OCI-LY7 (cell line): Measurements from ENCODE around the gene SH3RF1. TPM values are rescaled to one million over a fixed set of nuclear protein-coding genes. Genes with fewer than 3 reads are reported as not detected.
A peak's percentile ranks its signal among the peaks of the same experiment; 100 is the strongest.

Experiments used
- BruUV-seq: library from RNA; stranded (reverse); fragments of 400-500 nt; replicated peaks from 2 replicates; lab custom pipeline; 2021; lab: Mats Ljungman, UMichigan
- CTCF ChIA-PET: fragments of 300-600 bp; sonication (Branson Sonifier 250); formaldehyde crosslinking; loops from one replicate; lab custom pipeline; 2022; ENCODE audit warnings: antibody characterized with exemption; ENCODE audit not compliant: unreplicated experiment; lab: Charles Lee
- POLR2A ChIA-PET: fragments of 300-600 bp; sonication (Branson Sonifier 250); formaldehyde crosslinking; loops from one replicate; lab custom pipeline; 2022; ENCODE audit warnings: antibody characterized with exemption; lab: Charles Lee
- DNase-seq: peaks from one replicate; pipeline ENCODE4 v3.0.0-alpha.2; 2015; ENCODE audit warnings: low spot score
- H2AFZ ChIP-seq: fragments of 200-600 bp; sonication (generic), shearing (Covaris generic); 2 replicates; pipeline ENCODE4 v1.6.1; 2014; ENCODE audit warnings: mild to moderate bottlenecking, antibody characterized with exemption, low read length, moderate library complexity
- H3K27ac ChIP-seq: fragments of 200-600 bp; sonication (generic); 2 replicates; pipeline ENCODE4 v1.5.1; 2014; ENCODE audit warnings: mixed run types, low read depth, mild to moderate bottlenecking, moderate library complexity, low read length, inconsistent platforms; ENCODE audit not compliant: poor library complexity, severe bottlenecking
- H3K36me3 ChIP-seq: fragments of 200-600 bp; sonication (generic); 2 replicates; pipeline ENCODE4 v1.6.1; 2014; ENCODE audit warnings: mild to moderate bottlenecking, antibody characterized with exemption, low read length, moderate library complexity, mixed read lengths; ENCODE audit not compliant: insufficient read depth
- H3K4me1 ChIP-seq: fragments of 200-600 bp; sonication (generic); 2 replicates; pipeline ENCODE4 v1.5.1; 2014; ENCODE audit warnings: mild to moderate bottlenecking, low read length; ENCODE audit not compliant: insufficient read depth, poor library complexity, severe bottlenecking
- H3K4me2 ChIP-seq: fragments of 200-600 bp; sonication (generic); 2 replicates; pipeline ENCODE4 v1.6.1; 2014; ENCODE audit warnings: mild to moderate bottlenecking, low read length
- H3K4me3 ChIP-seq: fragments of 200-600 bp; sonication (generic); 2 replicates; pipeline ENCODE4 v1.5.1; 2014; ENCODE audit warnings: mild to moderate bottlenecking, low read depth, low read length; ENCODE audit not compliant: poor library complexity, severe bottlenecking
- H3K79me2 ChIP-seq: fragments of 200-600 bp; sonication (generic); 2 replicates; pipeline ENCODE4 v1.6.1; 2016; ENCODE audit warnings: low read depth, mild to moderate bottlenecking, low read length, moderate library complexity, mixed read lengths; ENCODE audit not compliant: insufficient read depth
- H3K9me2 ChIP-seq: fragments of 200-600 bp; sonication (generic); 2 replicates; pipeline ENCODE4 v1.6.1; 2016; ENCODE audit warnings: mild to moderate bottlenecking, low read length, mixed read lengths; ENCODE audit not compliant: insufficient read depth
- H3K9me3 ChIP-seq: fragments of 200-600 bp; sonication (generic); 2 replicates; pipeline ENCODE4 v1.6.1; 2014; ENCODE audit warnings: mild to moderate bottlenecking, mixed run types, low read length, mixed read lengths
- H4K20me1 ChIP-seq: fragments of 200-600 bp; sonication (generic); 2 replicates; pipeline ENCODE4 v1.6.1; 2014; ENCODE audit warnings: mild to moderate bottlenecking, antibody characterized with exemption, low read length, moderate library complexity, mixed read lengths; ENCODE audit not compliant: insufficient read depth
- EZH2phosphoT487 ChIP-seq: fragments of 200-600 bp; sonication (generic); IDR thresholded peaks from 2 replicates; pipeline ENCODE4 v1.6.1; 2018; ENCODE audit warnings: low read depth, borderline replicate concordance, mild to moderate bottlenecking, mixed run types, antibody characterized with exemption, low read length, moderate library complexity, mixed read lengths
- intact Hi-C: fragments of 100-400 bp; cut with micrococcal nuclease; formaldehyde crosslinking; loops from one replicate; pipeline ENCODE4 v1.10.0; 2022; ENCODE audit not compliant: unreplicated experiment
- total RNA-seq, 2 experiments: library from RNA; depleted of rRNA in 1 of 2; stranded (reverse); fragments of >200 nt in 1 of 2; shearing (Covaris generic) in 1 of 2; gene quantifications; 2 replicates each; pipeline ENCODE4 v1.2.3, GENCODE V29; 2014 to 2022
- TF ChIP-seq, protein P1 (sequence below): fragments of 200-600 bp; sonication (generic); conservative IDR thresholded peaks from 2 replicates; pipeline ENCODE4 v1.5.1; 2014; ENCODE audit warnings: mild to moderate bottlenecking, antibody characterized with exemption, low read length, moderate library complexity, mixed read lengths

SH3RF1 gene
- total RNA-seq, 2 experiments from 2014 or later, result not detected

DNA sequence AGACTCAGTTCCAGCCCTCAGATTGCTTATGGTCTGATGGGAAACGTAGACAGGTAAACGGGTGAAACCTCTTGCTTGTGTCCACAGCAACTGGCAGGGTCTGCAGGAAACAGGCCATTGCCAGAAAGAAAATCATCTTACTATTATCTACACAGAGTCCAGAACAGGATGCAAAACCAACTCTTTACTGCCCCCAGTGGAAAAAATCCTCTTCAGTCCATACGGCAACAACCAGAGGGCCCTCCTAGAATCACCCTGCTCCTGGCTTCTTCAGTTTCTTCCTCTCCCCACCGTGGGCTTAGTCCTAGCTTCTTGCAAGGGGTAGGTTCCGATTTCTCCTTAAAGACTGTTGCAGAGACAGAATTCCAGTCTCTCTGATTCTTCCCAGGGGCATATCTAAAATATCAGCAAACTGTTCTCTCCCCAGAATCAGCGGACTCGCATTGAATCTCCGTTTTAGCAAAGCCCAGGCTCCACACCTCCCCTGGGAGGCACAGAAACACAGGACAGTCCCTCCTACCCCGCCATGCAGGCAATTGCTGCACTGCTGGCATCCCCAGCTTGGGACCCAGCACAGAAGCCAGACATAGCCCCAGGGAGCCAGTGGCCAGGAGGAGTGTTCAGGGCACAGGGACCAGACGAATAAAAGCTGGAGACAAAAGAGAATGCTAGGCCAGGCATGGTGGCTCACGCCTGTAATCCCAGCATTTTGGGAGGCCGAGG lies 41.0 kb upstream of the SH3RF1 start:
- BruUV-seq, result no TSS peak
- TF ChIP-seq, protein P1, sequence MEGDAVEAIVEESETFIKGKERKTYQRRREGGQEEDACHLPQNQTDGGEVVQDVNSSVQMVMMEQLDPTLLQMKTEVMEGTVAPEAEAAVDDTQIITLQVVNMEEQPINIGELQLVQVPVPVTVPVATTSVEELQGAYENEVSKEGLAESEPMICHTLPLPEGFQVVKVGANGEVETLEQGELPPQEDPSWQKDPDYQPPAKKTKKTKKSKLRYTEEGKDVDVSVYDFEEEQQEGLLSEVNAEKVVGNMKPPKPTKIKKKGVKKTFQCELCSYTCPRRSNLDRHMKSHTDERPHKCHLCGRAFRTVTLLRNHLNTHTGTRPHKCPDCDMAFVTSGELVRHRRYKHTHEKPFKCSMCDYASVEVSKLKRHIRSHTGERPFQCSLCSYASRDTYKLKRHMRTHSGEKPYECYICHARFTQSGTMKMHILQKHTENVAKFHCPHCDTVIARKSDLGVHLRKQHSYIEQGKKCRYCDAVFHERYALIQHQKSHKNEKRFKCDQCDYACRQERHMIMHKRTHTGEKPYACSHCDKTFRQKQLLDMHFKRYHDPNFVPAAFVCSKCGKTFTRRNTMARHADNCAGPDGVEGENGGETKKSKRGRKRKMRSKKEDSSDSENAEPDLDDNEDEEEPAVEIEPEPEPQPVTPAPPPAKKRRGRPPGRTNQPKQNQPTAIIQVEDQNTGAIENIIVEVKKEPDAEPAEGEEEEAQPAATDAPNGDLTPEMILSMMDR, result peak; percentile 69
- TF ChIP-seq EZH2phosphoT487, result no peak
- H4K20me1 ChIP-seq, result no peaks in the 10 kb centered on the region
- DNase-seq, result peak; percentile 19
- no peaks in the 10 kb centered on the region for H3K36me3 ChIP-seq
- no peaks in the 10 kb centered on the region for H3K9me2 ChIP-seq
- no peaks in the 10 kb centered on the region for H3K4me1 ChIP-seq
- H3K9me3 ChIP-seq, result no peaks in the 10 kb centered on the region
- no peak overlapping the region for H2AFZ ChIP-seq
- ChIA-PET POLR2A (interaction anchor here (0.6 to 0.7 kb wide), 2 partner anchors 46 to 894 kb away, joined by 3 read pairs; no protein-coding TSS in a partner anchor), CTCF (no interaction called here)
- H3K4me2 ChIP-seq, result no peak overlapping the region
- H3K79me2 ChIP-seq, result no peaks in the 10 kb centered on the region
- intact Hi-C loops, result no loop called here
- no peak overlapping the region for H3K4me3 ChIP-seq
- H3K27ac ChIP-seq, result no peak overlapping the region

DNA sequence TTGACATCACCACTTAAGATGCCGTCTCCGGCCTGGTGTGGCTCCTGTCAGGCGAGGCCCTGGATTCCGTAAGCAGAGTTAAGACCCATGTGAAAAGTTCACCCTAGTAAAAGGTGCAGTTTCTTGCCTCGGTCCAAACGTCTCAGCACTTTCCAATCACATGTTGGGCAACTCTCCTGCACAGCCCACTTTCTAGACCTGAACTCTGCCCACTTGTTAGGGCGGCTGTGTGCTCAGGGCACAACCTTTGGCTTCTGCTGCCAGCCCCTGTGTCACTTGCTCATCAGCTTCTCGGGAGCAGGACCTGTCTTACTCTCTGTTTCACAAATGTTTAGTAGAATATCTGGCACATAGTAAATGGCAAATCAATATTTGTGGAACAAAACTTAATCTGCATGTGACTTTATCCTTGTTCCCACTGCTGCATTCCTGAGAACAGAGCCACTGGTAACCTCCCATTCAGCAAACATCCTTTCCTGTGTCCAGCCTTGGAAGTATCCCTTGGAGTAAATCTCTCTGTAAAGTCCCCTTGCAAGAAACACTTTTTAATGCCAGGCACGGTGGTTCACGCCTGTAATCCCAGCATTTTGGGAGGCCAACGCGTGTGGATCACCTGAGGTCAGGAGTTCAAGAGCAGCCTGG lies 38.7 kb upstream of the SH3RF1 start:
- H3K4me3 ChIP-seq, result no peak overlapping the region
- no peaks in the 10 kb centered on the region for H3K4me1 ChIP-seq
- H3K4me2 ChIP-seq, result no peak overlapping the region
- H2AFZ ChIP-seq, result no peak overlapping the region
- intact Hi-C loops, result no loop called here
- H4K20me1 ChIP-seq, result no peaks in the 10 kb centered on the region
- no peaks in the 10 kb centered on the region for H3K9me2 ChIP-seq
- DNase-seq, result no peak
- H3K79me2 ChIP-seq, result no peaks in the 10 kb centered on the region
- no TSS peak for BruUV-seq
- POLR2A ChIA-PET, result no interaction called here
- no peak overlapping the region for H3K27ac ChIP-seq
- TF ChIP-seq EZH2phosphoT487, result no peak
- TF ChIP-seq, protein P1, result no peak
- H3K9me3 ChIP-seq, result no peaks in the 10 kb centered on the region
- CTCF ChIA-PET, result no interaction called here
- no peaks in the 10 kb centered on the region for H3K36me3 ChIP-seq

DNA sequence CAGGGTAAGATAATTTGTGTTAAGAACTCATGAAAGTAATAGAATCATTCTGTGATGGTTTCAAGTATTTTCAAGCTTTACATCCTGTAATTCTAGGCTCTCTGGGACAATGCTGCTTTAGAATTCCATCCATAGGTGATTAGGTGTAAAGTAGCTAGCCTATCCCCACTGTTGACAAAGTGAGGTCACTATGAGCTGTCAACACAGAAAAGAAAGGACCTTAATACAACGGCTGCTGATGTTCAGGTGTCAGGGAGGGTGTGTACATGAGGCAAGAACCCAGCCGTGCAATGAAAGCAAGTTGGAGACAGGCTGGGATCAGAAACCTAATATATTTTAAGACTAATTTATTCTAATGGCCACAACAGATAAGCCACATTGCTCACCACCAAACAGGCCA lies 36.8 kb upstream of the SH3RF1 start:
- Histone ChIP-seq H2AFZ (no peak overlapping the region), H3K4me2 (no peak overlapping the region), H3K36me3 (no peaks in the 10 kb centered on the region), H3K27ac (no peak overlapping the region), H3K4me3 (no peak overlapping the region), H4K20me1 (no peaks in the 10 kb centered on the region), H3K79me2 (no peaks in the 10 kb centered on the region), H3K4me1 (no peaks in the 10 kb centered on the region), H3K9me3 (no peaks in the 10 kb centered on the region), H3K9me2 (no peaks in the 10 kb centered on the region)
- no TSS peak for BruUV-seq
- intact Hi-C loops, result no loop called here
- ChIA-PET CTCF (no interaction called here), POLR2A (interaction anchor here (0.5 kb wide), 1 partner anchor 463 kb away, joined by 3 read pairs; no protein-coding TSS in a partner anchor)
- TF ChIP-seq, protein P1, result no peak
- TF ChIP-seq EZH2phosphoT487, result no peak
- no peak for DNase-seq
